H9 (cell line): ENCODE results near the gene GABBR2. TPM values are rescaled to one million over a fixed set of nuclear protein-coding genes. Genes with fewer than 3 reads are reported as not detected.

Source experiments
- DNase-seq: peaks from one replicate; pipeline ENCODE4 v3.0.0-alpha.2; 2017
- H2AFZ ChIP-seq: one replicate; pipeline ENCODE4 v1.6.1; 2013; ENCODE audit warnings: mild to moderate bottlenecking, low read length, control low read depth, moderate library complexity
- H2AK5ac ChIP-seq: 2 replicates; pipeline ENCODE4 v1.6.1; 2013; ENCODE audit warnings: low read length, control low read depth, mixed read lengths; ENCODE audit not compliant: insufficient read length
- H2BK120ac ChIP-seq: one replicate; pipeline ENCODE4 v1.6.1; 2013; ENCODE audit warnings: low read depth, mild to moderate bottlenecking, low read length, control low read depth, inconsistent platforms; ENCODE audit not compliant: poor library complexity, severe bottlenecking
- H2BK12ac ChIP-seq: 2 replicates; pipeline ENCODE4 v1.6.1; 2013; ENCODE audit warnings: low read length, control low read depth, mixed read lengths, low read depth; ENCODE audit not compliant: insufficient read length
- H2BK15ac ChIP-seq: 2 replicates; pipeline ENCODE4 v1.6.1; 2013; ENCODE audit warnings: low read depth, low read length, control low read depth
- H2BK20ac ChIP-seq: one replicate; pipeline ENCODE4 v1.6.1; 2013; ENCODE audit warnings: low read depth, mild to moderate bottlenecking, low read length, control low read depth, inconsistent platforms; ENCODE audit not compliant: poor library complexity, severe bottlenecking
- H2BK5ac ChIP-seq: 2 replicates; pipeline ENCODE4 v1.6.1; 2013; ENCODE audit warnings: low read length, control low read depth, mixed read lengths; ENCODE audit not compliant: insufficient read length
- H3K14ac ChIP-seq: 2 replicates; pipeline ENCODE4 v1.6.1; 2013; ENCODE audit warnings: low read length, control low read depth; ENCODE audit not compliant: insufficient read depth
- H3K18ac ChIP-seq: 2 replicates; pipeline ENCODE4 v1.6.1; 2013; ENCODE audit warnings: low read depth, mild to moderate bottlenecking, mixed read lengths, low read length, control low read depth; ENCODE audit not compliant: insufficient read length
- H3K23ac ChIP-seq: 2 replicates; pipeline ENCODE4 v1.6.1; 2013; ENCODE audit warnings: low read length, control low read depth, mixed read lengths, low read depth; ENCODE audit not compliant: insufficient read length
- H3K23me2 ChIP-seq: 2 replicates; pipeline ENCODE4 v1.6.1; 2013; ENCODE audit warnings: low read depth, mild to moderate bottlenecking, mixed read lengths, low read length, control low read depth; ENCODE audit not compliant: insufficient read length, poor library complexity, severe bottlenecking
- H3K27ac ChIP-seq: 2 replicates; pipeline ENCODE4 v1.5.1; 2013; ENCODE audit warnings: low read length, control low read depth, mixed read lengths, low read depth; ENCODE audit not compliant: insufficient read length
- H3K27me3 ChIP-seq: 2 replicates; pipeline ENCODE4 v1.6.1; 2013; ENCODE audit warnings: low read length, control low read depth, inconsistent platforms; ENCODE audit not compliant: insufficient read depth
- H3K4ac ChIP-seq: 2 replicates; pipeline ENCODE4 v1.6.1; 2013; ENCODE audit warnings: low read depth, mild to moderate bottlenecking, control low read depth, inconsistent platforms, low read length, moderate library complexity
- H3K4me1 ChIP-seq: 2 replicates; pipeline ENCODE4 v1.6.1; 2013; ENCODE audit warnings: low read length, control low read depth, inconsistent platforms; ENCODE audit not compliant: insufficient read depth
- H3K4me2 ChIP-seq: 2 replicates; pipeline ENCODE4 v1.6.1; 2013; ENCODE audit warnings: low read length, control low read depth, mixed read lengths; ENCODE audit not compliant: insufficient read length, insufficient read depth
- H3K56ac ChIP-seq: 2 replicates; pipeline ENCODE4 v1.6.1; 2013; ENCODE audit warnings: low read depth, mild to moderate bottlenecking, mixed read lengths, low read length, control low read depth; ENCODE audit not compliant: insufficient read length
- H3K79me1 ChIP-seq: 2 replicates; pipeline ENCODE4 v1.6.1; 2013; ENCODE audit warnings: low read depth, mild to moderate bottlenecking, moderate library complexity, low read length, control low read depth, inconsistent platforms; ENCODE audit not compliant: insufficient read depth, poor library complexity, severe bottlenecking
- H3K79me2 ChIP-seq: 2 replicates; pipeline ENCODE4 v1.6.1; 2013; ENCODE audit warnings: low read length, control low read depth, inconsistent platforms; ENCODE audit not compliant: insufficient read depth
- H3K9ac ChIP-seq: 2 replicates; pipeline ENCODE4 v1.6.1; 2013; ENCODE audit warnings: low read length, control low read depth, mixed read lengths; ENCODE audit not compliant: insufficient read length; ENCODE audit errors: extremely low read depth
- H3K9me3 ChIP-seq: one replicate; pipeline ENCODE4 v1.6.1; 2013; ENCODE audit warnings: low read depth, low read length, inconsistent platforms; ENCODE audit not compliant: control insufficient read depth
- H3T11ph ChIP-seq: one replicate; pipeline ENCODE4 v1.6.1; 2013; ENCODE audit warnings: mild to moderate bottlenecking, low read length, control low read depth, inconsistent platforms
- H4K20me1 ChIP-seq: one replicate; pipeline ENCODE4 v1.6.1; 2013; ENCODE audit not compliant: control insufficient read depth, insufficient read length, insufficient read depth
- H4K5ac ChIP-seq: 2 replicates; pipeline ENCODE4 v1.6.1; 2013; ENCODE audit warnings: low read depth, mild to moderate bottlenecking, mixed read lengths, low read length, control low read depth; ENCODE audit not compliant: insufficient read length
- H4K8ac ChIP-seq: replicated peaks from 2 replicates; pipeline ENCODE4 v1.6.1; 2013; ENCODE audit warnings: low read length, control low read depth, mixed read lengths, low read depth; ENCODE audit not compliant: insufficient read length
- H4K91ac ChIP-seq: 2 replicates; pipeline ENCODE4 v1.6.1; 2013; ENCODE audit warnings: low read depth, mild to moderate bottlenecking, moderate library complexity, mixed read lengths, low read length, control low read depth; ENCODE audit not compliant: insufficient read length
- H3K27ac Mint-ChIP-seq, 3 experiments: 2 replicates in 2 of 3; 3 replicates in 1 of 3; pipeline ENCODE4 v1.8.0; 2020 to 2021; ENCODE audit warnings: mixed read lengths in 3 of 3, mild to moderate bottlenecking in 1 of 3, moderate library complexity in 1 of 3
- H3K27me3 Mint-ChIP-seq: 2 replicates; pipeline ENCODE4 v1.8.0; 2021; ENCODE audit warnings: low read depth, mild to moderate bottlenecking, moderate library complexity, mixed read lengths
- H3K36me3 Mint-ChIP-seq, 3 experiments: 2 replicates in 2 of 3; 3 replicates in 1 of 3; pipeline ENCODE4 v1.8.0; 2020 to 2021; ENCODE audit warnings: low read depth in 3 of 3, mixed read lengths in 3 of 3; ENCODE audit not compliant: insufficient read depth in 1 of 3
- H3K4me1 Mint-ChIP-seq, 2 experiments: 2 replicates each; pipeline ENCODE4 v1.8.0; 2020; ENCODE audit warnings: mixed read lengths in 2 of 2
- H3K4me3 Mint-ChIP-seq, 2 experiments: 2 replicates in 1 of 2; 3 replicates in 1 of 2; pipeline ENCODE4 v1.8.0; 2020 to 2021; ENCODE audit warnings: mild to moderate bottlenecking in 2 of 2, mixed read lengths in 2 of 2, moderate library complexity in 1 of 2
- H3K9me3 Mint-ChIP-seq, 2 experiments: 2 replicates in 1 of 2; 3 replicates in 1 of 2; pipeline ENCODE4 v1.8.0; 2020; ENCODE audit warnings: mild to moderate bottlenecking in 2 of 2, mixed read lengths in 2 of 2, moderate library complexity in 1 of 2
- WGBS: extraction: QIAGEN DNeasy Blood & Tissue Kit; methylation state at CpG from one replicate; pipeline ENCODE4 v1.1.7; 2013; ENCODE audit warnings: missing lambda C conversion rate, low lambda C conversion rate, mixed read lengths; ENCODE audit not compliant: insufficient read length; ENCODE audit errors: extremely low coverage; 5-methylcytosine and 5-hydroxymethylcytosine counted together
- total RNA-seq: library from RNA; stranded (reverse); gene quantifications from 2 replicates; pipeline ENCODE4 v1.2.1, GENCODE V29; 2021
- TF ChIP-seq, protein P1 (sequence below): fragments of 200-600 bp; sonication (generic); conservative IDR thresholded peaks from 3 replicates; pipeline ENCODE4 v1.8.0; 2021; ENCODE audit warnings: antibody characterized with exemption, mild to moderate bottlenecking

GABBR2 gene
- total RNA-seq, 1 experiment from 2014 or later, result 0.66 TPM

DNA sequence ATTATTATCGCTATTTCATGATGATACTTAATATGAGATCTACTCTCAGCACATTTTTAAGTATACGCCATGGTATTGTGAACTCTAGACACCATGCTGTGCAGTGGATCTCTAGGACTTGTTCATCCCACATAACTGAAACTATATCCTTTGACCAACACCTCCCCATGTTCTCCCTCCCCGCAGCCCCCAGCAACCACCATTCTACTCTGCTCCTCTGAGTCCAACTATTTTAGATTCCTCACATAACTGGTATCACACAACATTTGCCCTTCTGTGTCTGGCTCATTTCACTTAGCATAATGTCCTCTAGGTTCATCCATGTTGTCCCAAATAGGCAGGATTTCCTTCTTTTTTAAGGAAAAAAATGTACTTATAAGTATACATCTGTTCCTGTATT is 446.7 kb downstream of the GABBR2 start:
- no peaks in the 10 kb centered on the region for H3K9me3 ChIP-seq
- DNase-seq, result no peak
- no peak overlapping the region for H3K9ac ChIP-seq
- Mint-ChIP-seq H3K4me3 (no peak overlapping the region), H3K4me1 (peaks cover 17 to 27% of the 10 kb centered on the region in 2 experiments), H3K36me3 (no peaks in the 10 kb centered on the region), H3K27ac (no peak overlapping the region), H3K27me3 (no peaks in the 10 kb centered on the region), H3K9me3 (no peaks in the 10 kb centered on the region)
- H3K79me1 ChIP-seq, result no peaks in the 10 kb centered on the region
- no peak overlapping the region for H2BK12ac ChIP-seq
- no peak overlapping the region for H3K14ac ChIP-seq
- no peak overlapping the region for H3K4me2 ChIP-seq
- H2BK5ac ChIP-seq, result no peak overlapping the region
- H3K27ac ChIP-seq, result no peak overlapping the region
- no peak overlapping the region for H2BK20ac ChIP-seq
- H3K4ac ChIP-seq, result no peak overlapping the region
- H3K27me3 ChIP-seq, result no peaks in the 10 kb centered on the region
- H4K20me1 ChIP-seq, result no peaks in the 10 kb centered on the region
- no peak overlapping the region for H2AK5ac ChIP-seq
- no CpG with 5 or more reads among the region's 3 CpGs for WGBS
- no peaks in the 10 kb centered on the region for H3K79me2 ChIP-seq
- no peak overlapping the region for H2BK120ac ChIP-seq
- no peak overlapping the region for H4K91ac ChIP-seq
- no peak overlapping the region for H3K56ac ChIP-seq
- peaks cover 2% of the 10 kb centered on the region; the same call in 1 of the 2 replicates for H3K4me1 ChIP-seq
- no peak overlapping the region for H3K23ac ChIP-seq
- H2BK15ac ChIP-seq, result no peak overlapping the region
- H4K8ac ChIP-seq, result no peak overlapping the region
- H3T11ph ChIP-seq, result no peak overlapping the region
- no peak overlapping the region for H4K5ac ChIP-seq
- TF ChIP-seq, protein P1, sequence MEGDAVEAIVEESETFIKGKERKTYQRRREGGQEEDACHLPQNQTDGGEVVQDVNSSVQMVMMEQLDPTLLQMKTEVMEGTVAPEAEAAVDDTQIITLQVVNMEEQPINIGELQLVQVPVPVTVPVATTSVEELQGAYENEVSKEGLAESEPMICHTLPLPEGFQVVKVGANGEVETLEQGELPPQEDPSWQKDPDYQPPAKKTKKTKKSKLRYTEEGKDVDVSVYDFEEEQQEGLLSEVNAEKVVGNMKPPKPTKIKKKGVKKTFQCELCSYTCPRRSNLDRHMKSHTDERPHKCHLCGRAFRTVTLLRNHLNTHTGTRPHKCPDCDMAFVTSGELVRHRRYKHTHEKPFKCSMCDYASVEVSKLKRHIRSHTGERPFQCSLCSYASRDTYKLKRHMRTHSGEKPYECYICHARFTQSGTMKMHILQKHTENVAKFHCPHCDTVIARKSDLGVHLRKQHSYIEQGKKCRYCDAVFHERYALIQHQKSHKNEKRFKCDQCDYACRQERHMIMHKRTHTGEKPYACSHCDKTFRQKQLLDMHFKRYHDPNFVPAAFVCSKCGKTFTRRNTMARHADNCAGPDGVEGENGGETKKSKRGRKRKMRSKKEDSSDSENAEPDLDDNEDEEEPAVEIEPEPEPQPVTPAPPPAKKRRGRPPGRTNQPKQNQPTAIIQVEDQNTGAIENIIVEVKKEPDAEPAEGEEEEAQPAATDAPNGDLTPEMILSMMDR, result no peak
- H2AFZ ChIP-seq, result no peak overlapping the region
- H3K18ac ChIP-seq, result no peak overlapping the region
- H3K23me2 ChIP-seq, result no peaks in the 10 kb centered on the region
